HFFc6 (cell line): ENCODE data around the gene VWC2L. TPM values are rescaled to one million over a fixed set of nuclear protein-coding genes. Genes with fewer than 3 reads are reported as not detected.

Experiments used
- DNase-seq: peaks from one replicate; pipeline ENCODE4 v3.0.0-alpha.2; 2018
- H3K27ac Mint-ChIP-seq: 2 replicates; pipeline ENCODE4 v1.8.0; 2020; ENCODE audit warnings: mild to moderate bottlenecking, mixed read lengths
- H3K27me3 Mint-ChIP-seq: 2 replicates; pipeline ENCODE4 v1.8.0; 2021; ENCODE audit warnings: mild to moderate bottlenecking, moderate library complexity, mixed read lengths; ENCODE audit not compliant: insufficient read depth
- H3K36me3 Mint-ChIP-seq: 2 replicates; pipeline ENCODE4 v1.8.0; 2021; ENCODE audit warnings: low read depth, mixed read lengths
- H3K4me1 Mint-ChIP-seq: 2 replicates; pipeline ENCODE4 v1.8.0; 2020; ENCODE audit warnings: low read depth, mixed read lengths
- H3K4me3 Mint-ChIP-seq: 2 replicates; pipeline ENCODE4 v1.8.0; 2020; ENCODE audit warnings: mild to moderate bottlenecking, moderate library complexity, mixed read lengths
- H3K9me3 Mint-ChIP-seq: 2 replicates; pipeline ENCODE4 v1.8.0; 2020; ENCODE audit warnings: mild to moderate bottlenecking, mixed read lengths
- total RNA-seq, 6 experiments: library from RNA; stranded (reverse); fragmentation: NEBNext Ultra II Directional; extraction: Animal tissue kit (Norgen Biotek cat#: 25700); gene quantifications; 2 replicates in 1 of 6; 3 replicates in 5 of 6; pipeline ENCODE4 v1.2.3, GENCODE V29; 2021
- TF ChIP-seq, protein P1 (sequence below): fragments of 200-600 bp; sonication (generic); IDR thresholded peaks from 2 replicates; pipeline ENCODE4 v1.5.0; 2021; ENCODE audit warnings: antibody characterized with exemption, mild to moderate bottlenecking

Gene VWC2L
- total RNA-seq, 6 experiments from 2014 or later = not detected

DNA sequence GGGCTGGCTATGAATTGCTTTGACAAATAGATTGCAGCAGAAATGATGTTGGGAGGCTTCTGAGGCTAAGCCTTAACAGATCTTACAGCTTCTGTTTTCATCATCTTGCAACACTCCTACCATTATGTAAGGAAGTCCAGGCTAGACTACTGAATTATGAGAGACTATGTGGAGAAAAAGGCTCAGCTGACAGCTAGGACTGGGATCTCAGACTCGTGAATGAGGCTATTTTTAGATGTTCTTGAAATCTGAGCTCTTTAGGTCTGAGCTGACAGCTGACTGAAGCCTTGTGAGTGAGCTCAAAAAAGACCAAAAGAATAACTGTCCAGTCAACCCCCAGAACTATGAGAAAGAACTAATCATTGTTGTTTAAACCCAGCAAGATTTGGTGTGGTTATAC is 70.3 kb downstream of the VWC2L start:
- 0 out of 2 replicates have a peak, but pooled peaks cover 2% of the 10 kb centered on the region for H3K27me3 Mint-ChIP-seq
- DNase-seq = peak; percentile 13
- H3K27ac Mint-ChIP-seq = no peak overlapping the region
- H3K9me3 Mint-ChIP-seq = peaks cover 5% of the 10 kb centered on the region; the same call in 1 of the 2 replicates
- H3K36me3 Mint-ChIP-seq = no peaks in the 10 kb centered on the region
- no peak overlapping the region for H3K4me3 Mint-ChIP-seq
- H3K4me1 Mint-ChIP-seq = no peaks in the 10 kb centered on the region
- TF ChIP-seq, protein P1, sequence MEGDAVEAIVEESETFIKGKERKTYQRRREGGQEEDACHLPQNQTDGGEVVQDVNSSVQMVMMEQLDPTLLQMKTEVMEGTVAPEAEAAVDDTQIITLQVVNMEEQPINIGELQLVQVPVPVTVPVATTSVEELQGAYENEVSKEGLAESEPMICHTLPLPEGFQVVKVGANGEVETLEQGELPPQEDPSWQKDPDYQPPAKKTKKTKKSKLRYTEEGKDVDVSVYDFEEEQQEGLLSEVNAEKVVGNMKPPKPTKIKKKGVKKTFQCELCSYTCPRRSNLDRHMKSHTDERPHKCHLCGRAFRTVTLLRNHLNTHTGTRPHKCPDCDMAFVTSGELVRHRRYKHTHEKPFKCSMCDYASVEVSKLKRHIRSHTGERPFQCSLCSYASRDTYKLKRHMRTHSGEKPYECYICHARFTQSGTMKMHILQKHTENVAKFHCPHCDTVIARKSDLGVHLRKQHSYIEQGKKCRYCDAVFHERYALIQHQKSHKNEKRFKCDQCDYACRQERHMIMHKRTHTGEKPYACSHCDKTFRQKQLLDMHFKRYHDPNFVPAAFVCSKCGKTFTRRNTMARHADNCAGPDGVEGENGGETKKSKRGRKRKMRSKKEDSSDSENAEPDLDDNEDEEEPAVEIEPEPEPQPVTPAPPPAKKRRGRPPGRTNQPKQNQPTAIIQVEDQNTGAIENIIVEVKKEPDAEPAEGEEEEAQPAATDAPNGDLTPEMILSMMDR = no peak

DNA sequence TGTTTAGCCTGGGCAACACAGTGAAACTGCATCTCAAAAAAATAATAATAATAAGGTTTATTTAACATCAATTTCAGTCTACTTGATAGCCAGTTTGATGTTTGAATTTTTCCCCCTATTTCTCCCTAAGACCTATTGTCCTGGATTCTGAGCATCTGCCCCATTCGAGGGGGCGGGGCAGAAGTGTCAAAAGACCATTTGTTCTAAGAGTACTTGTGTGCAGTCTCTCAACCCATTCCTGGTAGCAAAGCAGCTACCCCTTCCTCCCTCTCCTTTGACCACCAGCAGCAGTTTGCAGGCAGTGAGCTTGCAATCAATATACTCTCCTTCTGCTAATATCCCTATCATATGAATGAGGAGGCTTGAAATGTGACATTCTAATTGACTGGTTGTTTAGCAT is 71.9 kb downstream of the VWC2L start:
- Mint-ChIP-seq H3K4me1 (no peaks in the 10 kb centered on the region), H3K36me3 (no peaks in the 10 kb centered on the region), H3K9me3 (peaks cover 5% of the 10 kb centered on the region; the same call in 1 of the 2 replicates)

GRCh38 chr2:214484239-214484638 is 73.4 kb downstream of the VWC2L start:
- TF ChIP-seq, protein P1 = no peak
- no peaks in the 10 kb centered on the region for H3K4me1 Mint-ChIP-seq

More for the DNA sequence above, 71.9 kb downstream of the VWC2L start:
- TF ChIP-seq, protein P1 = no peak
- no peak overlapping the region for H3K27ac Mint-ChIP-seq
- 0 out of 2 replicates have a peak, but pooled peaks cover 2% of the 10 kb centered on the region for H3K27me3 Mint-ChIP-seq
- no peak overlapping the region for H3K4me3 Mint-ChIP-seq
- no peak for DNase-seq

GRCh38 chr2:214484701-214485100 is 73.8 kb downstream of the VWC2L start:
- no peak overlapping the region for H3K27ac Mint-ChIP-seq
- peaks cover 2% of the 10 kb centered on the region; the same call in 1 of the 2 replicates for H3K27me3 Mint-ChIP-seq
- TF ChIP-seq, protein P1 = no peak
- no peaks in the 10 kb centered on the region for H3K4me1 Mint-ChIP-seq
- no peak for DNase-seq
- H3K36me3 Mint-ChIP-seq = no peaks in the 10 kb centered on the region
- peaks cover 7% of the 10 kb centered on the region; the same call in 1 of the 2 replicates for H3K9me3 Mint-ChIP-seq
- H3K4me3 Mint-ChIP-seq = no peak overlapping the region

More at GRCh38 chr2:214484239-214484638, 73.4 kb downstream of the VWC2L start:
- no peaks in the 10 kb centered on the region for H3K36me3 Mint-ChIP-seq
- no peak overlapping the region for H3K27ac Mint-ChIP-seq
- H3K27me3 Mint-ChIP-seq = peaks cover 2% of the 10 kb centered on the region; the same call in 1 of the 2 replicates
- H3K9me3 Mint-ChIP-seq = peaks cover 2% of the 10 kb centered on the region; the same call in 1 of the 2 replicates
- H3K4me3 Mint-ChIP-seq = no peak overlapping the region
- DNase-seq = no peak

DNA sequence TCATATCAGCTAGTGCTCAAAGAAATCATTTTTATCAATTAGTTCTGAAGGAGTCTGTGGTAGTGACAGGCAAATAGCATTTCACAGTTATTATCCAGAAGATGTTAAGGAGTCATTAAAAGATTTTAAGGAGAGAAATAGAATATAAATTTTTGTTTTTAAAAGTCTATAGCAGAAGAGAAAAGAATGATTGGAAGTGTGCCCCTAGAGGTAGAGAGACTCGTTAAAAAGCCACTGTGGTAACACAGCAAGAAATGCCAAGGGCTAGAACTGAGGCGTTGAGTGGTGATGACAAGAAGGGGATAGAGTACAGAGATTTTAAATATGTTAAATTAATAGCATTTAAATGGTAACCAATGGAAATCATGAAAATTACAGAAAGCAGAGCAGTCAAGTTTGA is 78.3 kb downstream of the VWC2L start:
- TF ChIP-seq, protein P1 = no peak
- H3K27ac Mint-ChIP-seq = no peak overlapping the region
- H3K36me3 Mint-ChIP-seq = no peaks in the 10 kb centered on the region
- H3K4me3 Mint-ChIP-seq = no peak overlapping the region
- no peaks in the 10 kb centered on the region for H3K4me1 Mint-ChIP-seq
- DNase-seq = no peak
- H3K27me3 Mint-ChIP-seq = no peaks in the 10 kb centered on the region; the same call in none of the 2 replicates
- peaks cover 18% of the 10 kb centered on the region; the same call in 1 of the 2 replicates for H3K9me3 Mint-ChIP-seq
